Measurements from ENCODE around the gene KCNC1. TPM values are rescaled to one million over a fixed set of nuclear protein-coding genes. Genes with fewer than 3 reads are reported as not detected.

Gene KCNC1
- total and polyA plus RNA-seq, 2 of the 13 experiments (the other 11 are each of a cell fraction or from before 2014, with no cell fraction given), result 0.01 to 0.04 TPM

DNA sequence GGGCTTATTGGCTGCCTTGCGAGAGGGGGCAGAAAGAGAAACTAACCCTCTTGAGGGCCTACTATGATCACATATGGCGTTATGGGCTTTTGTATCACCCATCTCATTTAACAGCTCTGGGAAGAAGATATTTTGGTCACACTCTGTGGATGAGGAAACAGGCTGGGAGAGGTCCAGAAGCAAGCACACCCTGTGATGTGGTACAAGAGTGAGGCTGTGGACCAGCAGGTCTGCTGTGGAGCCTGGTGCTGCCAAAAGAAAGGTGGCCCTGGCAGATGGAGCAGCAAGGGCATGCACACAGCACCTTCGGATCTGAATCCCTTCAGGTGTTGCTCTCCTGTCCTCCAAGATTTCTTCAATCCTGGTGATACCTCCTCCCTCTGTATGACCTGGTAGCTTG is 64.1 kb downstream of the KCNC1 start:
- H2AFZ ChIP-seq (ENCODE audit: low read length), result no peak overlapping the region
- DNase-seq (ENCODE audit: low spot score) (no peak), FAIRE-seq (no peak), ATAC-seq (no peak)
- intact Hi-C loops (cut with micrococcal nuclease; ENCODE audit: unreplicated experiment) (no loop called here), in situ Hi-C loops (cut with HindIII; ENCODE audit: extremely low pct_ligation_motif_present, low pct_unique_long_range_greater_than_20kb) (no loop called here)
- peaks cover 0 to 13% of the 10 kb centered on the region in 2 experiments; a peak in 2 of 5 replicates for H3K36me3 ChIP-seq (replicated peaks in 1 of 2; ENCODE audit: control insufficient read depth in 1 of 2, insufficient read depth in 2 of 2, low read length in 2 of 2)
- H3K79me2 ChIP-seq (ENCODE audit: insufficient read depth, low read length), result no peaks in the 10 kb centered on the region
- no peaks in the 10 kb centered on the region for H3K27me3 ChIP-seq (ENCODE audit: control insufficient read depth in 1 of 2, insufficient read depth in 2 of 2, low read length in 2 of 2)
- no peak overlapping the region for H3K9ac ChIP-seq (ENCODE audit: insufficient read depth, low read depth, low read length)
- H3K27ac ChIP-seq (ENCODE audit: extremely low read length, insufficient read depth, low read length), result no peak overlapping the region
- no peaks in the 10 kb centered on the region for H3K4me1 ChIP-seq (ENCODE audit: insufficient read depth, low read length)
- no peak overlapping the region for H3K4me2 ChIP-seq (ENCODE audit: low read depth, low read length)
- TF ChIP-seq, protein P1, sequence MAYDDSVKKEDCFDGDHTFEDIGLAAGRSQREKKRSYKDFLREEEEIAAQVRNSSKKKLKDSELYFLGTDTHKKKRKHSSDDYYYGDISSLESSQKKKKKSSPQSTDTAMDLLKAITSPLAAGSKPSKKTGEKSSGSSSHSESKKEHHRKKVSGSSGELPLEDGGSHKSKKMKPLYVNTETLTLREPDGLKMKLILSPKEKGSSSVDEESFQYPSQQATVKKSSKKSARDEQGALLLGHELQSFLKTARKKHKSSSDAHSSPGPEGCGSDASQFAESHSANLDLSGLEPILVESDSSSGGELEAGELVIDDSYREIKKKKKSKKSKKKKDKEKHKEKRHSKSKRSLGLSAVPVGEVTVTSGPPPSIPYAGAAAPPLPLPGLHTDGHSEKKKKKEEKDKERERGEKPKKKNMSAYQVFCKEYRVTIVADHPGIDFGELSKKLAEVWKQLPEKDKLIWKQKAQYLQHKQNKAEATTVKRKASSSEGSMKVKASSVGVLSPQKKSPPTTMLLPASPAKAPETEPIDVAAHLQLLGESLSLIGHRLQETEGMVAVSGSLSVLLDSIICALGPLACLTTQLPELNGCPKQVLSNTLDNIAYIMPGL (CRISPR knock-in tag; IDR thresholded peaks at IDR 0.05; ENCODE audit: borderline replicate concordance in 1 of 2, low read depth in 1 of 2), result no peak
- no peak for TF ChIP-seq ZNF737 (CRISPR knock-in tag; IDR thresholded peaks at IDR 0.05; ENCODE audit: borderline replicate concordance)
- TF ChIP-seq, protein P2, sequence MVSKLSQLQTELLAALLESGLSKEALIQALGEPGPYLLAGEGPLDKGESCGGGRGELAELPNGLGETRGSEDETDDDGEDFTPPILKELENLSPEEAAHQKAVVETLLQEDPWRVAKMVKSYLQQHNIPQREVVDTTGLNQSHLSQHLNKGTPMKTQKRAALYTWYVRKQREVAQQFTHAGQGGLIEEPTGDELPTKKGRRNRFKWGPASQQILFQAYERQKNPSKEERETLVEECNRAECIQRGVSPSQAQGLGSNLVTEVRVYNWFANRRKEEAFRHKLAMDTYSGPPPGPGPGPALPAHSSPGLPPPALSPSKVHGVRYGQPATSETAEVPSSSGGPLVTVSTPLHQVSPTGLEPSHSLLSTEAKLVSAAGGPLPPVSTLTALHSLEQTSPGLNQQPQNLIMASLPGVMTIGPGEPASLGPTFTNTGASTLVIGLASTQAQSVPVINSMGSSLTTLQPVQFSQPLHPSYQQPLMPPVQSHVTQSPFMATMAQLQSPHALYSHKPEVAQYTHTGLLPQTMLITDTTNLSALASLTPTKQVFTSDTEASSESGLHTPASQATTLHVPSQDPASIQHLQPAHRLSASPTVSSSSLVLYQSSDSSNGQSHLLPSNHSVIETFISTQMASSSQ (IDR thresholded peaks at IDR 0.05; ENCODE audit: low read depth), result no peak
- TF ChIP-seq, protein P2 (CRISPR knock-in tag; IDR thresholded peaks at IDR 0.05; ENCODE audit: borderline replicate concordance), result no peak
- no peak for TF ChIP-seq FOXC1 (CRISPR knock-in tag; IDR thresholded peaks at IDR 0.05; ENCODE audit: borderline replicate concordance)
- no peak for TF ChIP-seq ZSCAN25 (CRISPR knock-in tag; IDR thresholded peaks at IDR 0.05)
- TF ChIP-seq ZNF326 (CRISPR knock-in tag; IDR thresholded peaks at IDR 0.05; ENCODE audit: borderline replicate concordance), result no peak
- H3K9me3 ChIP-seq (ENCODE audit: low read length), result no peaks in the 10 kb centered on the region
- CTCF ChIA-PET (ENCODE audit: low intra/inter-chr PET ratio, low total read pairs), result no interaction called here
- POLR2A ChIA-PET, result no interaction called here
- no TSS peak for BruUV-seq (replicated peaks)
- no peaks in the 10 kb centered on the region for H4K20me1 ChIP-seq (ENCODE audit: insufficient read depth, low read length)
- 98% methylated on average over 2 of the region's 3 CpGs for WGBS (ENCODE audit: low lambda C conversion rate)
- H3K4me3 ChIP-seq (replicated peaks in 1 of 3; ENCODE audit: insufficient read depth in 1 of 3, low read depth in 2 of 3, low read length in 3 of 3), result no peak overlapping the region

All from HepG2 (cell line).